Smooth muscle cell (in vitro differentiated cells): Measurements from ENCODE around the gene FLNB. TPM values are rescaled to one million over a fixed set of nuclear protein-coding genes. Genes with fewer than 3 reads are reported as not detected.

Experiments used
- DNase-seq: peaks from one replicate; lab custom pipeline; 2025; ENCODE audit not compliant: unreplicated experiment; lab: John Stamatoyannopoulos, UW
- H2AFZ ChIP-seq: fragments of 200-600 bp; sonication (generic); 2 replicates; pipeline ENCODE4 v1.6.0; 2016; ENCODE audit warnings: antibody characterized with exemption, low read depth, mild to moderate bottlenecking
- H3F3A ChIP-seq: fragments of 200-600 bp; sonication (generic); 2 replicates; pipeline ENCODE4 v1.6.0; 2017; ENCODE audit warnings: antibody characterized with exemption, low read depth
- H3K27ac ChIP-seq: fragments of 200-600 bp; sonication (generic); 2 replicates; pipeline ENCODE4 v1.5.1; 2016; ENCODE audit warnings: low read depth, mild to moderate bottlenecking
- H3K27me3 ChIP-seq: fragments of 200-600 bp; sonication (generic); 2 replicates; pipeline ENCODE4 v1.6.1; 2016; ENCODE audit warnings: low read depth, mild to moderate bottlenecking
- H3K36me3 ChIP-seq: fragments of 200-600 bp; sonication (generic); 2 replicates; pipeline ENCODE4 v1.5.1; 2016; ENCODE audit warnings: low read depth
- H3K4me1 ChIP-seq: fragments of 200-600 bp; sonication (generic); 2 replicates; pipeline ENCODE4 v1.5.1; 2016; ENCODE audit warnings: low read depth
- H3K4me2 ChIP-seq: fragments of 200-600 bp; sonication (generic); 2 replicates; pipeline ENCODE4 v1.6.0; 2016; ENCODE audit warnings: mild to moderate bottlenecking
- H3K4me3 ChIP-seq: fragments of 200-600 bp; sonication (generic); 2 replicates; pipeline ENCODE4 v1.5.1; 2016; ENCODE audit warnings: mild to moderate bottlenecking
- H3K79me2 ChIP-seq: fragments of 200-600 bp; sonication (generic); 2 replicates; pipeline ENCODE4 v1.6.0; 2016; ENCODE audit warnings: low read depth, mild to moderate bottlenecking
- H3K9ac ChIP-seq: fragments of 200-600 bp; sonication (generic); 2 replicates; pipeline ENCODE4 v1.6.0; 2016; ENCODE audit warnings: low read depth
- H3K9me3 ChIP-seq: fragments of 200-600 bp; sonication (generic); replicated peaks from 2 replicates; pipeline ENCODE4 v1.5.1; 2016; ENCODE audit warnings: low read depth
- H4K20me1 ChIP-seq: fragments of 200-600 bp; sonication (generic); 2 replicates; pipeline ENCODE4 v1.6.0; 2016; ENCODE audit warnings: low read depth
- WGBS: methylation state at CpG from one replicate; pipeline ENCODE4 v1.1.7; 2016; ENCODE audit warnings: low lambda C conversion rate; 5-methylcytosine and 5-hydroxymethylcytosine counted together
- polyA plus RNA-seq: library from polyadenylated mRNA; unstranded; fragments of >200 nt; fragmentation: Nextera tagmentation; extraction: Ambion mirVana; gene quantifications from 2 replicates; pipeline ENCODE4 v1.2.1, GENCODE V29; 2016
- total RNA-seq: library from RNA; depleted of rRNA; stranded (reverse); fragments of >200 nt; gene quantifications from 2 replicates; pipeline ENCODE4 v1.2.3, GENCODE V29; 2014
- TF ChIP-seq, protein P1 (sequence below): fragments of 200-600 bp; sonication (generic); IDR thresholded peaks from 2 replicates; pipeline ENCODE4 v1.5.1; 2017; ENCODE audit warnings: borderline replicate concordance, mild to moderate bottlenecking, antibody characterized with exemption; ENCODE audit not compliant: insufficient read depth, poor library complexity, severe bottlenecking

Gene FLNB
- total and polyA plus RNA-seq, 2 experiments from 2014 or later = 52.7 to 145 TPM

DNA sequence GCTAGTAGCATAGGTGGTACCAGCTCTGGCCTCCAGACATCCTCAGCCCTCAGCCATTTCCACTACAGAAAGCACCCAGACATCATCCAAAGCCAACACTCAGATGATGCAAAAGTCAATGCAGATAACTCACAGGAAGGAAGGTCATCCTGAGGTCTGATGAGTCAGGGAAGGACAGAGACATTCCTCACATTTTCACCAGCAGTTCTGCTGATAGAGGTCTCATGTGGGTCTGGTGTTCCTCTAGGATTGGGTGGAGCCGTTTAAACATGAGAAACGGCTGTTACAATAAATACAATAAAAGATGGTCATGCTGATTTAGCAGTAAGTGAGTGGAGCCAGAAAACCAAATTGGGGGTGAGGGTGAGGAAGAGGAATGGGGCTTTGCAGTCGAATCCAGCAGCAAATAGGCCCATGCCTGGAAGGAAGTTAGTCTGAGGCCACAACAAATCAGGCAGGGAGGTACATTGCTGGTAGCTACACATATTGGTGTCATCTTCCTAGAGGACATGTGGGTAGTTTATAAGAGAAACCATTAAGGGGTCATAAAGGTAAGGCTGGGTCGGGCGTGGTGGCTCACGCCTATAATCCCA, 33.3 kb upstream of the FLNB start:
- Histone ChIP-seq H3K27me3 (no peaks in the 10 kb centered on the region), H3K36me3 (no peaks in the 10 kb centered on the region), H3K27ac (peak overlapping the region; percentile 66), H3K4me3 (no peak overlapping the region), H2AFZ (no peak overlapping the region), H3K9ac (no peak overlapping the region), H3K9me3 (no peaks in the 10 kb centered on the region), H3K4me2 (peak overlapping the region; percentile 49), H3K4me1 (peaks cover 5% of the 10 kb centered on the region), H3K79me2 (no peaks in the 10 kb centered on the region), H4K20me1 (no peaks in the 10 kb centered on the region), H3F3A (peaks cover 10% of the 10 kb centered on the region)
- DNase-seq = no peak
- WGBS = 48% methylated on average over 6 of the region's 6 CpGs
- TF ChIP-seq, protein P1, sequence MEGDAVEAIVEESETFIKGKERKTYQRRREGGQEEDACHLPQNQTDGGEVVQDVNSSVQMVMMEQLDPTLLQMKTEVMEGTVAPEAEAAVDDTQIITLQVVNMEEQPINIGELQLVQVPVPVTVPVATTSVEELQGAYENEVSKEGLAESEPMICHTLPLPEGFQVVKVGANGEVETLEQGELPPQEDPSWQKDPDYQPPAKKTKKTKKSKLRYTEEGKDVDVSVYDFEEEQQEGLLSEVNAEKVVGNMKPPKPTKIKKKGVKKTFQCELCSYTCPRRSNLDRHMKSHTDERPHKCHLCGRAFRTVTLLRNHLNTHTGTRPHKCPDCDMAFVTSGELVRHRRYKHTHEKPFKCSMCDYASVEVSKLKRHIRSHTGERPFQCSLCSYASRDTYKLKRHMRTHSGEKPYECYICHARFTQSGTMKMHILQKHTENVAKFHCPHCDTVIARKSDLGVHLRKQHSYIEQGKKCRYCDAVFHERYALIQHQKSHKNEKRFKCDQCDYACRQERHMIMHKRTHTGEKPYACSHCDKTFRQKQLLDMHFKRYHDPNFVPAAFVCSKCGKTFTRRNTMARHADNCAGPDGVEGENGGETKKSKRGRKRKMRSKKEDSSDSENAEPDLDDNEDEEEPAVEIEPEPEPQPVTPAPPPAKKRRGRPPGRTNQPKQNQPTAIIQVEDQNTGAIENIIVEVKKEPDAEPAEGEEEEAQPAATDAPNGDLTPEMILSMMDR = no peak

DNA sequence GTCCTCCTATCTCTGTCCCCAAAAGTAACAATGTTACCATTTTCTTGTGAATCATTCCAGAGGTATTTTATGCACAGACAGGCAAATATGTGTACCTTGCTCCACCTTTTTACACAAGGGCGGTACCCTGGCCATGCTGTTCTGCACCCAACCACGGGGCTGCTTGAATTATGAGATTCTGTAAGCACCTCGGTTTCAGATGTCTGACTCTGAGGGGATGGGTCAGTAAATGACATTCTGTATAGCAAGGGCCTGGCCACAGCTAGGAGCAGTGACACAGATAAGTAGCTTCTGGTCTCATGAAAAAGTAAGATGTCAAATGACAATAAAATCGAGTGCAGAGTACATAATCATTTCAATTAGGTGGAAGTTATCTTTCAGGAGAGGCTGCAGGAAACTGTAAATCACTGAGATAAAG, 30.4 kb upstream of the FLNB start:
- H3K9me3 ChIP-seq = no peaks in the 10 kb centered on the region
- H3F3A ChIP-seq = peaks cover 6% of the 10 kb centered on the region
- DNase-seq = no peak
- no peak overlapping the region for H3K4me2 ChIP-seq
- TF ChIP-seq, protein P1 = no peak
- H3K9ac ChIP-seq = no peak overlapping the region
- WGBS = 53% methylated on average over 4 of the region's 4 CpGs
- H2AFZ ChIP-seq = no peak overlapping the region
- no peaks in the 10 kb centered on the region for H3K36me3 ChIP-seq
- H3K4me3 ChIP-seq = no peak overlapping the region
- no peaks in the 10 kb centered on the region for H3K4me1 ChIP-seq
- no peaks in the 10 kb centered on the region for H3K79me2 ChIP-seq
- H3K27ac ChIP-seq = no peak overlapping the region
- no peaks in the 10 kb centered on the region for H3K27me3 ChIP-seq
- no peaks in the 10 kb centered on the region for H4K20me1 ChIP-seq

DNA sequence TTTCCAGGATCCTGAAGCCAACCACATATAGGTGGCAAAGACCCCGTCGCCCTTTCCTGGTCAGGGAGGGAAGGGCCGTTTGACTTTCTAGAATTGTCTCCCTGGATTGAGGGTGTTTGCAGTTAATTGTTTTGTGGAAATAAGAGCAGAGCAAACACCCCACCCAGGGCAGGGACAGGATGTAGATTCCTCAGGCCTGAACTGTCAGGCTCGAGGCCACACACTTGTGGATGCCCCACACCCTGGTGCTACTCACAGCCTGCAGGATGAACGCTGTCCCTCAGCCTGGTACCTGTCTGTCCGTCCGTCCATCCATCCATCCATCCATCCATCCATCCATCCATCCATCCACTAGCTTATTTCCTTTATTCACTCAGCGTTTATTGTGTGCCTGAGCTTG, 29.9 kb upstream of the FLNB start:
- Histone ChIP-seq H3K27ac (no peak overlapping the region), H3K36me3 (no peaks in the 10 kb centered on the region), H3K9me3 (no peaks in the 10 kb centered on the region), H4K20me1 (no peaks in the 10 kb centered on the region), H3K4me1 (no peaks in the 10 kb centered on the region), H3K9ac (no peak overlapping the region), H3K79me2 (no peaks in the 10 kb centered on the region), H3K4me3 (no peak overlapping the region), H3F3A (peaks cover 6% of the 10 kb centered on the region), H2AFZ (no peak overlapping the region), H3K27me3 (no peaks in the 10 kb centered on the region), H3K4me2 (no peak overlapping the region)
- TF ChIP-seq, protein P1 = no peak
- 70% methylated on average over 8 of the region's 8 CpGs for WGBS
- DNase-seq = no peak

DNA sequence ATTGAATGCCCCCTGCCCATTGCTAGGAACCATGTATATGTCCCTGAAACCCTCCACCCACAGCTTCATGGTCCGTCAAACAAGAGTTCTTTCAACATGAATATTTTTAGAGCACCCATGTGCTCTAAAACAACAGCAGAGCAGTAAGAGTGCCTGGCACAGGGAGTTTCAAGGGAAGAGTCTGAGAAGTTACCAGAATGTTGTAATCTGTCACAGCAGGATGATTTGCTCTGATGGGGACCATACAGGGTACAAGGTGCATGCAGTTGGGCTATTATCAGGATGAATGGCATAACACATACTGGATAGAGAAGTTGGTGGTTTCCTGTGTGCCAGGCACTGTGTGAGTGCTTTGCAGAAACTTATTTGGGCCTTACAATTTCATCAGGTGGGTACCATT, 27.8 kb upstream of the FLNB start:
- H3K4me1 ChIP-seq = no peaks in the 10 kb centered on the region
- H3K4me3 ChIP-seq = no peak overlapping the region
- no peak overlapping the region for H3K27ac ChIP-seq
- TF ChIP-seq, protein P1 = no peak
- H3K4me2 ChIP-seq = no peak overlapping the region
- no peaks in the 10 kb centered on the region for H3K36me3 ChIP-seq
- no peaks in the 10 kb centered on the region for H3K9me3 ChIP-seq
- no peaks in the 10 kb centered on the region for H3K79me2 ChIP-seq
- no peaks in the 10 kb centered on the region for H4K20me1 ChIP-seq
- DNase-seq = no peak
- no peak overlapping the region for H2AFZ ChIP-seq
- 100% methylated on average over 1 of the region's 1 CpG for WGBS
- no peak overlapping the region for H3K9ac ChIP-seq
- H3F3A ChIP-seq = no peaks in the 10 kb centered on the region
- no peaks in the 10 kb centered on the region for H3K27me3 ChIP-seq
